ENCODE measurements around the gene PLA2R1. TPM values are rescaled to one million over a fixed set of nuclear protein-coding genes. Genes with fewer than 3 reads are reported as not detected.

The PLA2R1 gene
- total RNA-seq, 1 experiment from 2014 or later, result not detected

DNA sequence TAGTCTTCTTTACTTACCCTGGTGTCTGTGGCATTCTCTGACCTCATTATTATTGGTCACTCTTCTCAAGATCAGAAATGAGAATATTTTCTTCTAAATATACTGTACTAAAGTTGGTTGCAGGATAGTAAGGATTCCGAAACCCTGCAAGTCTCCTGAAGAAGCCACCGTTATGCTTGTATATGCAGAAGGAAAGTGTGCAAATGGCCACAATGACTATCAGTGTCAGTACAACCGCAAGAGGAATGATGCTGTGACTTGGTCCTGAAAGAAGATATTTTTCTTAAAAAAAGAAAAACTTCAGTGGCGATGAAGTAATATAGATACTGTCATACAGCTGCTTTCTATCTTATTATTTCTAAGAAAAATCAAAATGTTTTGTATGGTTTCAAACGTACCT, 120.7 kb downstream of the PLA2R1 start:
- Histone ChIP-seq H3K27me3 (replicated peaks; ENCODE audit: insufficient read depth, low read depth, low read length, poor library complexity) (no peaks in the 10 kb centered on the region), H3K36me3 (ENCODE audit: insufficient read depth, low read length, poor library complexity, severe bottlenecking) (no peaks in the 10 kb centered on the region), H3K27ac (ENCODE audit: low read depth, low read length, poor library complexity, severe bottlenecking) (no peak overlapping the region), H3K4me1 (ENCODE audit: insufficient read depth, low read length, poor library complexity, severe bottlenecking) (no peaks in the 10 kb centered on the region), H3K9me3 (ENCODE audit: low read depth, low read length, poor library complexity, severe bottlenecking) (no peaks in the 10 kb centered on the region), H3K4me3 (ENCODE audit: low read depth, low read length, poor library complexity, severe bottlenecking) (no peak overlapping the region)
- intact Hi-C loops (cut with micrococcal nuclease; ENCODE audit: unreplicated experiment), result no loop called here
- CTCF ChIA-PET, result no interaction called here
- TF ChIP-seq CTCF (conservative IDR thresholded peaks at IDR 0.05; ENCODE audit: low read depth, low read length) (no peak), EZH2 (IDR thresholded peaks at IDR 0.05; ENCODE audit: borderline replicate concordance, low read depth, low read length, poor library complexity, severe bottlenecking) (no peak)
- POLR2A ChIA-PET (ENCODE audit: low non-redundant PET), result no interaction called here
- BruUV-seq (replicated peaks), result no TSS peak
- no peak for DNase-seq (ENCODE audit: low spot score)

DNA sequence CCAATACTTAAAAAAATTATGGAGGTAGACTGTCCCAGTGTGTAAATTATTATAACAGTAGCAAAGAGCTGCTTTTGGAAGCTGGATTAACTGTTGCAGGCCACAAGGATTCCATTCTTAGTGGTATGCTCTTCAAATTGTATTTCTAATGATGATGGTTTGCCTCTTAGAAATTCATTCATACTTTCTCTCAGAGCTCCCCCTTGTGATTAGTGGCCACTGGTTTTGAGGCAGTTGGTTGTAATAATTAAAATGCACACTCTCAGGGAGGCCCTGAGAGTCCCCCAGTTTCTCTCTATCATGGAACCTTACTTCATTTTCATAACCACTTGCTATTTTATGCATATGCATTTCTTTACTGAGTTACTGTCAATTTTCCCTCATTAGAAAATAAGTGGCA, 122.5 kb downstream of the PLA2R1 start:
- H3K9me3 ChIP-seq (ENCODE audit: low read depth, low read length, poor library complexity, severe bottlenecking), result no peaks in the 10 kb centered on the region
- H3K27me3 ChIP-seq (replicated peaks; ENCODE audit: insufficient read depth, low read depth, low read length, poor library complexity), result no peaks in the 10 kb centered on the region
- DNase-seq (ENCODE audit: low spot score), result peak; percentile 44
- ChIA-PET CTCF (interaction anchor here (1.3 kb wide), 1 partner anchor 18 kb away, joined by 3 read pairs; no protein-coding TSS in a partner anchor), POLR2A (ENCODE audit: low non-redundant PET) (no interaction called here)
- intact Hi-C loops (cut with micrococcal nuclease; ENCODE audit: unreplicated experiment), result no loop called here
- no peaks in the 10 kb centered on the region for H3K4me1 ChIP-seq (ENCODE audit: insufficient read depth, low read length, poor library complexity, severe bottlenecking)
- H3K27ac ChIP-seq (ENCODE audit: low read depth, low read length, poor library complexity, severe bottlenecking), result no peak overlapping the region
- no peaks in the 10 kb centered on the region for H3K36me3 ChIP-seq (ENCODE audit: insufficient read depth, low read length, poor library complexity, severe bottlenecking)
- H3K4me3 ChIP-seq (ENCODE audit: low read depth, low read length, poor library complexity, severe bottlenecking), result no peak overlapping the region
- no TSS peak for BruUV-seq (replicated peaks)
- TF ChIP-seq CTCF (conservative IDR thresholded peaks at IDR 0.05; ENCODE audit: low read depth, low read length), result peak; percentile 49
- no peak for TF ChIP-seq EZH2 (IDR thresholded peaks at IDR 0.05; ENCODE audit: borderline replicate concordance, low read depth, low read length, poor library complexity, severe bottlenecking)

GRCh38 chr2:159938395-159938794, 124.0 kb downstream of the PLA2R1 start:
- ChIA-PET CTCF (no interaction called here), POLR2A (ENCODE audit: low non-redundant PET) (no interaction called here)
- DNase-seq (ENCODE audit: low spot score), result no peak
- TF ChIP-seq EZH2 (IDR thresholded peaks at IDR 0.05; ENCODE audit: borderline replicate concordance, low read depth, low read length, poor library complexity, severe bottlenecking), result no peak
- TF ChIP-seq CTCF (conservative IDR thresholded peaks at IDR 0.05; ENCODE audit: low read depth, low read length), result no peak
- Histone ChIP-seq H3K36me3 (ENCODE audit: insufficient read depth, low read length, poor library complexity, severe bottlenecking) (no peaks in the 10 kb centered on the region), H3K27ac (ENCODE audit: low read depth, low read length, poor library complexity, severe bottlenecking) (no peak overlapping the region), H3K27me3 (replicated peaks; ENCODE audit: insufficient read depth, low read depth, low read length, poor library complexity) (no peaks in the 10 kb centered on the region), H3K9me3 (ENCODE audit: low read depth, low read length, poor library complexity, severe bottlenecking) (no peaks in the 10 kb centered on the region), H3K4me3 (ENCODE audit: low read depth, low read length, poor library complexity, severe bottlenecking) (no peak overlapping the region), H3K4me1 (ENCODE audit: insufficient read depth, low read length, poor library complexity, severe bottlenecking) (no peaks in the 10 kb centered on the region)
- BruUV-seq (replicated peaks), result no TSS peak
- intact Hi-C loops (cut with micrococcal nuclease; ENCODE audit: unreplicated experiment), result no loop called here
